Astrocyte of the cerebellum (primary cell): ENCODE measurements around the gene KEAP1.

Source experiments
- DNase-seq: peaks from one replicate; pipeline ENCODE4 v3.0.0-alpha.2; 2011; ENCODE audit warnings: low read depth
- H3K4me3 ChIP-seq: 2 replicates; pipeline ENCODE4 v1.5.1; 2011; ENCODE audit warnings: mild to moderate bottlenecking, low read depth, low read length, moderate library complexity
- CTCF ChIP-seq: IDR thresholded peaks from 2 replicates; pipeline ENCODE4 v1.5.1; 2012; ENCODE audit warnings: low read length, low read depth, moderate library complexity, mild to moderate bottlenecking; ENCODE audit errors: missing control alignments
- in situ Hi-C: cut with HindIII; loops from 2 replicates; pipeline ENCODE4 v1.10.0; 2017; ENCODE audit warnings: low sequenced_read_pairs

The KEAP1 gene

GRCh38 chr19:10450853-10451609, 52.1 kb downstream of the KEAP1 start:
- no peak for DNase-seq
- no peak for TF ChIP-seq CTCF
- no peak overlapping the region for H3K4me3 ChIP-seq
- in situ Hi-C loops = no loop called here

- in situ Hi-C loops = no loop called here
- DNase-seq = no peak
- no peak overlapping the region for H3K4me3 ChIP-seq
- no peak for TF ChIP-seq CTCF
Measured at GRCh38 chr19:10450191-10450852, 52.8 kb downstream of the KEAP1 start.

- no peak overlapping the region for H3K4me3 ChIP-seq
- in situ Hi-C loops = no loop called here
- DNase-seq = no peak
- no peak for TF ChIP-seq CTCF
Measured at GRCh38 chr19:10449037-10449436, 54.1 kb downstream of the KEAP1 start.

- in situ Hi-C loops = no loop called here
- no peak for DNase-seq
- no peak for TF ChIP-seq CTCF
- H3K4me3 ChIP-seq = no peak overlapping the region
Measured at GRCh38 chr19:10442698-10443097, 60.5 kb downstream of the KEAP1 start.

GRCh38 chr19:10439588-10439987, 63.6 kb downstream of the KEAP1 start:
- TF ChIP-seq CTCF = no peak
- DNase-seq = no peak
- H3K4me3 ChIP-seq = no peak overlapping the region
- in situ Hi-C loops = no loop called here
